GM12878 (cell line): Measurements from ENCODE around the gene C16orf86. TPM values are rescaled to one million over a fixed set of nuclear protein-coding genes. Genes with fewer than 3 reads are reported as not detected.

Source experiments
- ATAC-seq: fragments of 200-7000 bp; cut with Tn5 transposase; 3 replicates; pipeline ENCODE4 v1.9.1; 2020; ENCODE audit warnings: mild to moderate bottlenecking, moderate library complexity
- BruUV-seq: library from RNA; stranded (reverse); fragments of 400-500 nt; replicated peaks from 2 replicates; lab custom pipeline; 2021; lab: Mats Ljungman, UMichigan
- CTCF ChIA-PET: fragments of 300-600 bp; sonication (Branson Sonifier 250); formaldehyde crosslinking; extraction: SDS; loops from one replicate; lab custom pipeline; 2021; ENCODE audit warnings: inconsistent platforms; lab: Yijun Ruan, JAX
- POLR2A ChIA-PET: fragments of 350-600 bp; formaldehyde crosslinking; extraction: SDS; loops from one replicate; lab custom pipeline; 2021; ENCODE audit warnings: inconsistent platforms; lab: Charles Lee
- RAD21 ChIA-PET: fragments of 300-600 bp; sonication (Branson Sonifier 250); formaldehyde crosslinking; loops from one replicate; lab custom pipeline; 2023; ENCODE audit warnings: antibody characterized with exemption; ENCODE audit not compliant: unreplicated experiment; lab: Charles Lee
- SMC1A ChIA-PET: fragments of 300-600 bp; sonication (Branson Sonifier 250); formaldehyde crosslinking; loops from one replicate; lab custom pipeline; 2023; ENCODE audit not compliant: unreplicated experiment, uncharacterized antibody; lab: Charles Lee
- DNase-seq: peaks from one replicate; pipeline ENCODE4 v3.0.0-alpha.2; 2011; ENCODE audit warnings: low read depth, low spot score
- FAIRE-seq: peaks from 3 replicates; lab custom pipeline; 2011; peaks lifted over from hg19 to GRCh38; lab: Jason Lieb, UNC
- H2AFZ ChIP-seq: 2 replicates; pipeline ENCODE4 v1.6.0; 2011; ENCODE audit warnings: low read depth, low read length, control low read depth; ENCODE audit not compliant: control insufficient read depth
- H3K27ac ChIP-seq: 2 replicates; pipeline ENCODE4 v1.5.1; 2011; ENCODE audit warnings: control low read depth; ENCODE audit not compliant: control insufficient read depth, insufficient read depth
- H3K27me3 ChIP-seq, 2 experiments: replicated peaks in 1 of 2; 2 replicates each; pipeline versions ENCODE4 v1.6.0 to v1.6.1; 2011; ENCODE audit warnings: low read length in 1 of 2; ENCODE audit not compliant: control insufficient read depth in 2 of 2, insufficient read depth in 2 of 2
- H3K36me3 ChIP-seq, 2 experiments: 2 replicates each; pipeline ENCODE4 v1.5.1; 2011; ENCODE audit warnings: low read length in 1 of 2; ENCODE audit not compliant: control insufficient read depth in 2 of 2, insufficient read depth in 2 of 2
- H3K4me1 ChIP-seq: 2 replicates; pipeline ENCODE4 v1.6.1; 2011; ENCODE audit warnings: mild to moderate bottlenecking, low read length, moderate library complexity, mixed read lengths; ENCODE audit not compliant: control insufficient read depth, insufficient read depth
- H3K4me2 ChIP-seq: 2 replicates; pipeline ENCODE4 v1.6.0; 2011; ENCODE audit warnings: control low read depth; ENCODE audit not compliant: control insufficient read depth, insufficient read depth
- H3K4me3 ChIP-seq: fragments of 200-600 bp; sonication (generic); 2 replicates; pipeline ENCODE4 v1.5.1; 2016
- H3K79me2 ChIP-seq: 2 replicates; pipeline ENCODE4 v1.6.0; 2011; ENCODE audit warnings: low read length; ENCODE audit not compliant: control insufficient read depth, insufficient read depth
- H3K9ac ChIP-seq: 2 replicates; pipeline ENCODE4 v1.8.0; 2011; ENCODE audit warnings: low read length, control low read depth, mixed read lengths; ENCODE audit not compliant: control insufficient read depth, insufficient read depth
- H3K9me3 ChIP-seq: replicated peaks from 3 replicates; pipeline ENCODE4 v1.5.1; 2011; ENCODE audit warnings: mild to moderate bottlenecking, low read length; ENCODE audit not compliant: control insufficient read depth, insufficient read depth
- H4K20me1 ChIP-seq: 2 replicates; pipeline ENCODE4 v1.6.0; 2011; ENCODE audit not compliant: control insufficient read depth, insufficient read depth
- BCL11A ChIP-seq: IDR thresholded peaks from 2 replicates; pipeline ENCODE4 v1.6.1; 2011; ENCODE audit warnings: low read depth, low read length
- CBX5 ChIP-seq: sonication (generic); IDR thresholded peaks from 2 replicates; pipeline ENCODE4 v1.6.1; 2016; ENCODE audit warnings: low read depth, moderate library complexity, mild to moderate bottlenecking, inconsistent platforms
- CHD4 ChIP-seq: fragments of 200-600 bp; sonication (generic); IDR thresholded peaks from 2 replicates; pipeline ENCODE4 v1.6.1; 2016; ENCODE audit warnings: mild to moderate bottlenecking
- CREM ChIP-seq: IDR thresholded peaks from 2 replicates; pipeline ENCODE4 v1.6.1; 2014; ENCODE audit warnings: antibody characterized with exemption, low read depth
- FOXK2 ChIP-seq: fragments of 450-650 bp; IDR thresholded peaks from 2 replicates; pipeline ENCODE4 v1.6.1; 2017; ENCODE audit warnings: mild to moderate bottlenecking, moderate library complexity
- FOXM1 ChIP-seq: IDR thresholded peaks from 2 replicates; pipeline ENCODE4 v1.6.1; 2012; ENCODE audit warnings: low read depth, mild to moderate bottlenecking, inconsistent platforms, low read length, moderate library complexity
- GATAD2B ChIP-seq: fragments of 450-650 bp; conservative IDR thresholded peaks from 2 replicates; pipeline ENCODE4 v1.6.1; 2017; ENCODE audit warnings: low read depth, mild to moderate bottlenecking, moderate library complexity
- MTA2 ChIP-seq: fragments of 450-650 bp; IDR thresholded peaks from 2 replicates; pipeline ENCODE4 v1.6.1; 2016; ENCODE audit warnings: low read depth, mild to moderate bottlenecking, moderate library complexity
- RBBP5 ChIP-seq: fragments of 200-600 bp; sonication (generic); conservative IDR thresholded peaks from 2 replicates; pipeline ENCODE4 v1.6.1; 2016
- SIN3A ChIP-seq: IDR thresholded peaks from 2 replicates; pipeline ENCODE4 v1.6.1; 2012; ENCODE audit warnings: low read depth, low read length, improper control_type of control experiment
- ZBED1 ChIP-seq: IDR thresholded peaks from 2 replicates; pipeline ENCODE4 v1.6.1; 2016; ENCODE audit warnings: borderline replicate concordance
- WGBS: methylation state at CpG from one replicate; pipeline ENCODE4 v1.1.6; 2016; ENCODE audit warnings: low lambda C conversion rate; ENCODE audit not compliant: insufficient replicate concordance, insufficient coverage; ENCODE audit errors: missing lambda C conversion rate; 5-methylcytosine and 5-hydroxymethylcytosine counted together
- in situ Hi-C: fragments of 300-500 bp; cut with MboI; formaldehyde crosslinking; loops from 9 replicates; pipeline ENCODE4 v1.14.3; 2018; ENCODE audit warnings: mixed read lengths
- intact Hi-C: fragments of 100-400 bp; cut with micrococcal nuclease; formaldehyde crosslinking; loops from one replicate; pipeline ENCODE4 v1.14.2; 2022; ENCODE audit not compliant: unreplicated experiment
- polyA plus RNA-seq, 11 experiments: library from polyadenylated mRNA; depleted of rRNA in 4 of 11; unstranded in 6 of 11; stranded (reverse) in 5 of 11; fragments of >200 nt; fragmentation: Nextera tagmentation in 4 of 11; fragmentation: Illumina TruSeq in 1 of 11; extraction: Ambion mirVana in 4 of 11; extraction: Trizol in 1 of 11; gene quantifications; 1 replicate in 1 of 11; 2 replicates in 10 of 11; pipeline versions ENCODE4 v1.2.1 to v1.2.3, GENCODE V29; 2011 to 2016; ENCODE audit warnings: inconsistent platforms in 2 of 11, missing spikeins in 2 of 11, low read depth in 1 of 11
- total RNA-seq, 4 experiments: library from RNA; depleted of rRNA in 3 of 4; stranded (reverse); fragments of >200 nt in 3 of 4; fragmentation: Illumina TruSeq in 1 of 4; extraction: Trizol in 1 of 4; gene quantifications; 2 replicates each; pipeline versions ENCODE4 v1.2.1 to v1.2.3, GENCODE V29; 2013 to 2021
- TF ChIP-seq, protein P1 (sequence below): fragments of 450-650 bp; IDR thresholded peaks from 2 replicates; pipeline ENCODE4 v1.6.1; 2016; ENCODE audit warnings: mild to moderate bottlenecking
- TF ChIP-seq, protein P2 (sequence below): fragments of 450-650 bp; IDR thresholded peaks from 2 replicates; pipeline ENCODE4 v1.6.1; 2017; ENCODE audit warnings: antibody characterized with exemption, mild to moderate bottlenecking, moderate library complexity
- TF ChIP-seq, protein P3 (sequence below), 3 experiments: IDR thresholded peaks in 2 of 3; conservative IDR thresholded peaks in 1 of 3; 2 replicates each; pipeline ENCODE4 v1.5.1; 2011; ENCODE audit warnings: low read depth in 3 of 3, low read length in 3 of 3, mild to moderate bottlenecking in 3 of 3, control low read depth in 2 of 3, moderate library complexity in 2 of 3, inconsistent platforms in 1 of 3, mixed read lengths in 1 of 3; ENCODE audit not compliant: control insufficient read depth in 2 of 3, insufficient read depth in 1 of 3; ENCODE audit errors: extremely low read depth in 1 of 3

C16orf86 gene
- total and polyA plus RNA-seq, 10 of the 15 experiments (the other 5 are each of a cell fraction or from before 2014, with no cell fraction given), result 0.11 to 3.3 (median 1.6) TPM

DNA sequence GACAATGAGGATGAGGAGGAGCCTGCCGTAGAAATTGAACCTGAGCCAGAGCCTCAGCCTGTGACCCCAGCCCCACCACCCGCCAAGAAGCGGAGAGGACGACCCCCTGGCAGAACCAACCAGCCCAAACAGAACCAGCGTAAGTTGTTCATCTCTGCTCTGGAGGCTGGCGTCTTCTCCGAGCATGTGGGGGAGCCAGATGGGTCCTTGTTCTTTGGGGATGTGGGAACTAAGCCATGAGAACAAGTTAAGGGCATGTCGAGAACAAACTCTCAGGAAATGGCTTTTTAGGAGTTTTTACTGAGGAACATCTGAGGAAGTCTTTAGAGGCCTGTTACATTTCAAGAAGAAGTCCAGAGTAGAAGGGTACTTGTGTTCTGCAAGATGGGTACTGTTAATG lies 29.9 kb upstream of the C16orf86 start:
- no peak for DNase-seq
- RAD21 ChIA-PET, result no interaction called here
- Histone ChIP-seq H3K9ac (no peak overlapping the region), H3K4me2 (no peak overlapping the region), H3K79me2 (no peaks in the 10 kb centered on the region), H3K27ac (no peak overlapping the region), H3K36me3 (peaks cover 17 to 24% of the 10 kb centered on the region in 2 experiments), H3K9me3 (no peaks in the 10 kb centered on the region), H4K20me1 (no peaks in the 10 kb centered on the region), H3K27me3 (no peaks in the 10 kb centered on the region), H3K4me1 (no peaks in the 10 kb centered on the region), H3K4me3 (no peak overlapping the region), H2AFZ (no peak overlapping the region)
- FAIRE-seq, result no peak
- no TSS peak for BruUV-seq
- SMC1A ChIA-PET, result no interaction called here
- CTCF ChIA-PET, result no interaction called here
- in situ Hi-C loops, result no loop called here
- intact Hi-C loops, result no loop called here
- WGBS, result 100% methylated on average over 8 of the region's 8 CpGs
- no peak for TF ChIP-seq MTA2
- TF ChIP-seq, protein P1, sequence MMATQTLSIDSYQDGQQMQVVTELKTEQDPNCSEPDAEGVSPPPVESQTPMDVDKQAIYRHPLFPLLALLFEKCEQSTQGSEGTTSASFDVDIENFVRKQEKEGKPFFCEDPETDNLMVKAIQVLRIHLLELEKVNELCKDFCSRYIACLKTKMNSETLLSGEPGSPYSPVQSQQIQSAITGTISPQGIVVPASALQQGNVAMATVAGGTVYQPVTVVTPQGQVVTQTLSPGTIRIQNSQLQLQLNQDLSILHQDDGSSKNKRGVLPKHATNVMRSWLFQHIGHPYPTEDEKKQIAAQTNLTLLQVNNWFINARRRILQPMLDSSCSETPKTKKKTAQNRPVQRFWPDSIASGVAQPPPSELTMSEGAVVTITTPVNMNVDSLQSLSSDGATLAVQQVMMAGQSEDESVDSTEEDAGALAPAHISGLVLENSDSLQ, result no peak
- POLR2A ChIA-PET, result no interaction called here
- ATAC-seq, result no peak

DNA sequence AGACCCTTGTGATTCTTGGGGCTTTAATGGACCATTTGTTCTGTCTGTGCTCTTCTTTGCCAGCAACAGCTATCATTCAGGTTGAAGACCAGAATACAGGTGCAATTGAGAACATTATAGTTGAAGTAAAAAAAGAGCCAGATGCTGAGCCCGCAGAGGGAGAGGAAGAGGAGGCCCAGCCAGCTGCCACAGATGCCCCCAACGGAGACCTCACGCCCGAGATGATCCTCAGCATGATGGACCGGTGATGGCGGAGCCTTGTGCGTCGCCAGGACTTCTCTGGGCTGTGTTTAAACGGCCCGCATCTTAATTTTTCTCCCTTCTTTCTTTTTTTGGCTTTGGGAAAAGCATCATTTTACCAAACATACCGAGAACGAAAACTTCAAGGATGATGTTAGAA lies 29.0 kb upstream of the C16orf86 start:
- ChIA-PET SMC1A (interaction anchor here (1.3 kb wide), 1 partner anchor 76 kb away, joined by 3 read pairs; no protein-coding TSS in a partner anchor), RAD21 (no interaction called here), CTCF (interaction anchor here (2.6 kb wide), 1 partner anchor 117 kb away, joined by 18 read pairs; no protein-coding TSS in a partner anchor), POLR2A (no interaction called here)
- in situ Hi-C loops (no loop called here), intact Hi-C loops (no loop called here)
- no peaks in the 10 kb centered on the region for H3K27me3 ChIP-seq
- H3K4me1 ChIP-seq, result no peaks in the 10 kb centered on the region
- WGBS, result 95% methylated on average over 12 of the region's 12 CpGs
- no peaks in the 10 kb centered on the region for H4K20me1 ChIP-seq
- ATAC-seq (no peak), DNase-seq (no peak), FAIRE-seq (no peak)
- no peak overlapping the region for H3K4me3 ChIP-seq
- H3K4me2 ChIP-seq, result no peak overlapping the region
- H3K27ac ChIP-seq, result no peak overlapping the region
- H3K79me2 ChIP-seq, result no peaks in the 10 kb centered on the region
- H2AFZ ChIP-seq, result no peak overlapping the region
- no peak overlapping the region for H3K9ac ChIP-seq
- no peaks in the 10 kb centered on the region for H3K9me3 ChIP-seq
- H3K36me3 ChIP-seq, result peaks cover 14 to 18% of the 10 kb centered on the region in 2 experiments
- BruUV-seq, result no TSS peak
- TF ChIP-seq CBX5 (no peak), FOXK2 (no peak), RBBP5 (no peak), ZBED1 (no peak), FOXM1 (no peak), GATAD2B (no peak), CREM (no peak), CHD4 (no peak), BCL11A (no peak), SIN3A (no peak)
- TF ChIP-seq, protein P2, sequence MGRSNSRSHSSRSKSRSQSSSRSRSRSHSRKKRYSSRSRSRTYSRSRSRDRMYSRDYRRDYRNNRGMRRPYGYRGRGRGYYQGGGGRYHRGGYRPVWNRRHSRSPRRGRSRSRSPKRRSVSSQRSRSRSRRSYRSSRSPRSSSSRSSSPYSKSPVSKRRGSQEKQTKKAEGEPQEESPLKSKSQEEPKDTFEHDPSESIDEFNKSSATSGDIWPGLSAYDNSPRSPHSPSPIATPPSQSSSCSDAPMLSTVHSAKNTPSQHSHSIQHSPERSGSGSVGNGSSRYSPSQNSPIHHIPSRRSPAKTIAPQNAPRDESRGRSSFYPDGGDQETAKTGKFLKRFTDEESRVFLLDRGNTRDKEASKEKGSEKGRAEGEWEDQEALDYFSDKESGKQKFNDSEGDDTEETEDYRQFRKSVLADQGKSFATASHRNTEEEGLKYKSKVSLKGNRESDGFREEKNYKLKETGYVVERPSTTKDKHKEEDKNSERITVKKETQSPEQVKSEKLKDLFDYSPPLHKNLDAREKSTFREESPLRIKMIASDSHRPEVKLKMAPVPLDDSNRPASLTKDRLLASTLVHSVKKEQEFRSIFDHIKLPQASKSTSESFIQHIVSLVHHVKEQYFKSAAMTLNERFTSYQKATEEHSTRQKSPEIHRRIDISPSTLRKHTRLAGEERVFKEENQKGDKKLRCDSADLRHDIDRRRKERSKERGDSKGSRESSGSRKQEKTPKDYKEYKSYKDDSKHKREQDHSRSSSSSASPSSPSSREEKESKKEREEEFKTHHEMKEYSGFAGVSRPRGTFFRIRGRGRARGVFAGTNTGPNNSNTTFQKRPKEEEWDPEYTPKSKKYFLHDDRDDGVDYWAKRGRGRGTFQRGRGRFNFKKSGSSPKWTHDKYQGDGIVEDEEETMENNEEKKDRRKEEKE, result no peak
- TF ChIP-seq, protein P3, sequence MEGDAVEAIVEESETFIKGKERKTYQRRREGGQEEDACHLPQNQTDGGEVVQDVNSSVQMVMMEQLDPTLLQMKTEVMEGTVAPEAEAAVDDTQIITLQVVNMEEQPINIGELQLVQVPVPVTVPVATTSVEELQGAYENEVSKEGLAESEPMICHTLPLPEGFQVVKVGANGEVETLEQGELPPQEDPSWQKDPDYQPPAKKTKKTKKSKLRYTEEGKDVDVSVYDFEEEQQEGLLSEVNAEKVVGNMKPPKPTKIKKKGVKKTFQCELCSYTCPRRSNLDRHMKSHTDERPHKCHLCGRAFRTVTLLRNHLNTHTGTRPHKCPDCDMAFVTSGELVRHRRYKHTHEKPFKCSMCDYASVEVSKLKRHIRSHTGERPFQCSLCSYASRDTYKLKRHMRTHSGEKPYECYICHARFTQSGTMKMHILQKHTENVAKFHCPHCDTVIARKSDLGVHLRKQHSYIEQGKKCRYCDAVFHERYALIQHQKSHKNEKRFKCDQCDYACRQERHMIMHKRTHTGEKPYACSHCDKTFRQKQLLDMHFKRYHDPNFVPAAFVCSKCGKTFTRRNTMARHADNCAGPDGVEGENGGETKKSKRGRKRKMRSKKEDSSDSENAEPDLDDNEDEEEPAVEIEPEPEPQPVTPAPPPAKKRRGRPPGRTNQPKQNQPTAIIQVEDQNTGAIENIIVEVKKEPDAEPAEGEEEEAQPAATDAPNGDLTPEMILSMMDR (IDR thresholded peaks at IDR 0.05 in 2 of 3, conservative IDR thresholded peaks at IDR 0.05 in 1 of 3; ENCODE audit: control insufficient read depth in 2 of 3, extremely low read depth in 1 of 3, insufficient read depth in 1 of 3, low read depth in 3 of 3, low read length in 3 of 3), result no peak
